Adrenal gland (tissue), 5 donors: ENCODE results near the gene LIN52.

ENCODE experiments used
- CTCF ChIP-seq, 6 experiments: fragments of 450-650 bp in 4 of 6; fragments of 200-600 bp in 2 of 6; sonication (generic) in 1 of 6; IDR thresholded peaks; 1 replicate in 5 of 6; 2 replicates in 1 of 6; pipeline versions ENCODE4 v1.5.1 to v1.8.0; 2016 to 2021; ENCODE audit warnings: antibody characterized with exemption in 6 of 6, mild to moderate bottlenecking in 2 of 6, moderate library complexity in 1 of 6
- POLR2A ChIP-seq, 2 donors: fragments of 450-650 bp; IDR thresholded peaks; one replicate each; pipeline ENCODE4 v1.6.1; 2017; ENCODE audit warnings: antibody characterized with exemption in 2 of 2, mild to moderate bottlenecking in 2 of 2, moderate library complexity in 1 of 2
- donor health status: DM: no; HTN: no; CAD: no.

DNA sequence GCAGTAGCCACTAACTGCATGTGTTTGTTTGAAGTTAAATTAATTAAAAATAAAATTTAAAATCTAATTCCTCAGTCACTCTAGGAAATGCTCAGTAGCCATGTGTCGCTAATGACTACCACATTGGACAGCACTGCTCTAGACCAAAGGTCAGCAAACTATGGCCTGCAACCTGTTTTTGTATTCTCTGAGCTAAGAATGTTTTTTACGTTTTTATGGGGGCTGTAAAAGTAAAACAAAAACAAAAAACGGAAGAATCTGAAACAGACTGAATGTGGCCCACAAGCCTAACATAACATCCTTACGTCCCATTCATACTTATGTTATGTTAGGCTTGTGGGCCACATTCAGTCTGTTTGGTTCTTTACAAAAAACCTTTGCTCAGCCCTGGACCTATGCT is 57.8 kb downstream of the LIN52 start:
- no peak for TF ChIP-seq POLR2A (IDR thresholded peaks at IDR 0.05)
- no peak for TF ChIP-seq CTCF (IDR thresholded peaks at IDR 0.05)
